H1 (cell line): ENCODE measurements around the gene CLBA1. TPM values are rescaled to one million over a fixed set of nuclear protein-coding genes. Genes with fewer than 3 reads are reported as not detected.
"Not testable (repeated sequence)": the region's sequence is repeated elsewhere in the genome, so short reads cannot be mapped to it uniquely, and the experiment has no call there.

Experiments used
- CTCF ChIA-PET: fragments of 300-600 bp; sonication (Branson Sonifier 250); formaldehyde crosslinking; loops from one replicate; lab custom pipeline; 2021; ENCODE audit not compliant: partially characterized antibody; lab: Charles Lee
- POLR2A ChIA-PET: fragments of 300-600 bp; sonication (Branson Sonifier 250); formaldehyde crosslinking; loops from one replicate; lab custom pipeline; 2021; ENCODE audit warnings: inconsistent platforms; ENCODE audit not compliant: partially characterized antibody; lab: Charles Lee
- DNase-seq, 2 experiments: peaks; one replicate each; pipeline versions ENCODE4 v3.0.0 to v3.0.0-alpha.2; 2010 to 2022; ENCODE audit warnings: low spot score in 2 of 2, low read depth in 1 of 2, mixed read lengths in 1 of 2
- FAIRE-seq: peaks from 2 replicates; lab custom pipeline; 2011; peaks lifted over from hg19 to GRCh38; lab: Jason Lieb, UNC
- H2AFZ ChIP-seq: 2 replicates; pipeline ENCODE4 v1.8.1; 2012; ENCODE audit warnings: low read length, inconsistent platforms
- H2AK5ac ChIP-seq: 2 replicates; pipeline ENCODE4 v1.6.1; 2013; ENCODE audit warnings: low read depth, low read length
- H2BK120ac ChIP-seq: replicated peaks from 2 replicates; pipeline ENCODE3; 2013; ENCODE audit warnings: low read depth, low read length, inconsistent platforms
- H2BK12ac ChIP-seq: 2 replicates; pipeline ENCODE4 v1.6.1; 2013; ENCODE audit warnings: low read depth, low read length
- H2BK15ac ChIP-seq: 2 replicates; pipeline ENCODE4 v1.6.1; 2013; ENCODE audit warnings: low read length
- H2BK20ac ChIP-seq: 2 replicates; pipeline ENCODE4 v1.6.1; 2013; ENCODE audit warnings: low read length
- H2BK5ac ChIP-seq: 2 replicates; pipeline ENCODE4 v1.6.1; 2013; ENCODE audit warnings: low read depth, low read length
- H3K14ac ChIP-seq: 2 replicates; pipeline ENCODE4 v1.6.1; 2013; ENCODE audit warnings: inconsistent platforms; ENCODE audit not compliant: insufficient read length
- H3K18ac ChIP-seq: 2 replicates; pipeline ENCODE4 v1.6.1; 2013; ENCODE audit warnings: low read length; ENCODE audit errors: extremely low read depth
- H3K23ac ChIP-seq: 2 replicates; pipeline ENCODE4 v1.6.1; 2013; ENCODE audit warnings: inconsistent platforms; ENCODE audit not compliant: insufficient read length
- H3K23me2 ChIP-seq: 2 replicates; pipeline ENCODE4 v1.6.1; 2013; ENCODE audit warnings: low read depth, low read length
- H3K27ac ChIP-seq: 2 replicates; pipeline ENCODE4 v1.6.1; 2011; ENCODE audit warnings: low read depth, low read length, inconsistent platforms
- H3K27me3 ChIP-seq, 4 experiments: replicated peaks in 1 of 4; 1 replicate in 1 of 4; 2 replicates in 3 of 4; pipeline versions ENCODE4 v1.6.1 to v1.8.1; 2011 to 2013; ENCODE audit warnings: low read length in 3 of 4, mild to moderate bottlenecking in 3 of 4, inconsistent platforms in 2 of 4, mixed read lengths in 2 of 4, moderate library complexity in 1 of 4; ENCODE audit not compliant: control insufficient read depth in 3 of 4, insufficient read depth in 3 of 4; ENCODE audit errors: extremely low read depth in 1 of 4
- H3K36me3 ChIP-seq, 4 experiments: 2 replicates each; pipeline versions ENCODE4 v1.6.1 to v1.8.1; 2011 to 2013; ENCODE audit warnings: mild to moderate bottlenecking in 4 of 4, low read length in 3 of 4, moderate library complexity in 2 of 4, control low read depth in 1 of 4, inconsistent platforms in 1 of 4; ENCODE audit not compliant: insufficient read depth in 4 of 4, control insufficient read depth in 2 of 4
- H3K4ac ChIP-seq: replicated peaks from 2 replicates; pipeline ENCODE3; 2013; ENCODE audit warnings: low read length, low read depth, mixed read lengths, inconsistent platforms; ENCODE audit not compliant: insufficient read length
- H3K4me1 ChIP-seq, 4 experiments: replicated peaks in 1 of 4; 1 replicate in 1 of 4; 2 replicates in 3 of 4; pipeline versions ENCODE4 v1.6.1 to v1.8.1; 2011 to 2013; ENCODE audit warnings: low read length in 3 of 4, inconsistent platforms in 2 of 4, mixed read lengths in 1 of 4; ENCODE audit not compliant: insufficient read depth in 4 of 4, control insufficient read depth in 3 of 4
- H3K4me2 ChIP-seq, 2 experiments: 2 replicates each; pipeline versions ENCODE4 v1.6.1 to v1.8.1; 2011 to 2013; ENCODE audit warnings: low read depth in 2 of 2, low read length in 2 of 2, control low read depth in 1 of 2, inconsistent platforms in 1 of 2, mild to moderate bottlenecking in 1 of 2; ENCODE audit not compliant: insufficient read depth in 1 of 2
- H3K4me3 ChIP-seq, 4 experiments: fragments of 200-600, 300-600 bp in 1 of 4; sonication (generic), shearing (Covaris generic), sonication (Bioruptor Twin) in 1 of 4; 2 replicates each; pipeline versions ENCODE4 v1.5.1 to v1.8.1; 2011 to 2016; ENCODE audit warnings: low read length in 4 of 4, low read depth in 3 of 4, control low read depth in 2 of 4, inconsistent platforms in 2 of 4, mild to moderate bottlenecking in 2 of 4, mixed read lengths in 1 of 4, moderate library complexity in 1 of 4; ENCODE audit not compliant: insufficient read depth in 2 of 4; ENCODE audit errors: extremely low read depth in 1 of 4
- H3K56ac ChIP-seq: replicated peaks from 2 replicates; pipeline ENCODE3; 2013; ENCODE audit warnings: low read depth, mild to moderate bottlenecking, mixed read lengths, low read length, inconsistent platforms; ENCODE audit not compliant: insufficient read length
- H3K79me1 ChIP-seq: 2 replicates; pipeline ENCODE4 v1.6.1; 2013; ENCODE audit warnings: low read depth, low read length, control low read depth
- H3K79me2 ChIP-seq, 2 experiments: 2 replicates each; pipeline versions ENCODE4 v1.6.1 to v1.8.1; 2012 to 2013; ENCODE audit warnings: low read length in 2 of 2, mild to moderate bottlenecking in 2 of 2, inconsistent platforms in 1 of 2; ENCODE audit not compliant: insufficient read depth in 2 of 2, control insufficient read depth in 1 of 2
- H3K9ac ChIP-seq, 4 experiments: replicated peaks in 1 of 4; 1 replicate in 1 of 4; 2 replicates in 3 of 4; pipeline versions ENCODE4 v1.6.1 to v1.8.1; 2011 to 2013; ENCODE audit warnings: low read depth in 3 of 4, low read length in 3 of 4, control low read depth in 2 of 4, mild to moderate bottlenecking in 2 of 4, moderate library complexity in 2 of 4, inconsistent platforms in 1 of 4; ENCODE audit errors: extremely low read depth in 1 of 4
- H3K9me3 ChIP-seq, 2 experiments: 2 replicates each; pipeline versions ENCODE4 v1.6.1 to v1.8.1; 2012 to 2013; ENCODE audit warnings: mild to moderate bottlenecking in 2 of 2, moderate library complexity in 2 of 2, control low read depth in 1 of 2, inconsistent platforms in 1 of 2, low read depth in 1 of 2, low read length in 1 of 2, mixed read lengths in 1 of 2; ENCODE audit not compliant: insufficient read depth in 2 of 2
- H4K20me1 ChIP-seq, 2 experiments: replicated peaks in 1 of 2; 2 replicates each; pipeline versions ENCODE3 to v1.8.1; 2011 to 2013; ENCODE audit warnings: inconsistent platforms in 2 of 2, low read length in 2 of 2, mild to moderate bottlenecking in 1 of 2; ENCODE audit not compliant: insufficient read depth in 2 of 2, control insufficient read depth in 1 of 2
- H4K5ac ChIP-seq: 2 replicates; pipeline ENCODE4 v1.6.1; 2013; ENCODE audit warnings: low read length, low read depth, mixed read lengths, inconsistent platforms; ENCODE audit not compliant: insufficient read length
- H4K8ac ChIP-seq: 2 replicates; pipeline ENCODE4 v1.8.0; 2013; ENCODE audit warnings: mild to moderate bottlenecking, moderate library complexity, low read length, inconsistent platforms; ENCODE audit not compliant: insufficient read depth; ENCODE audit errors: extremely low read depth
- H4K91ac ChIP-seq: replicated peaks from 2 replicates; pipeline ENCODE3; 2013; ENCODE audit warnings: low read length, mixed read lengths, inconsistent platforms; ENCODE audit not compliant: insufficient read length
- WGBS, 2 experiments: shearing (Covaris generic) in 1 of 2; methylation state at CpG; one replicate each; pipeline versions ENCODE4 v1.1.6 to v1.1.7; 2013 to 2015; ENCODE audit warnings: low lambda C conversion rate in 2 of 2, mixed read lengths in 2 of 2, inconsistent platforms in 1 of 2, low coverage in 1 of 2, missing lambda C conversion rate in 1 of 2; ENCODE audit not compliant: insufficient replicate concordance in 2 of 2, insufficient coverage in 1 of 2, insufficient read length in 1 of 2; ENCODE audit errors: extremely low coverage in 1 of 2, missing lambda C conversion rate in 1 of 2; 5-methylcytosine and 5-hydroxymethylcytosine counted together
- polyA plus RNA-seq, 7 experiments: library from polyadenylated mRNA; depleted of rRNA in 3 of 7; stranded (reverse) in 5 of 7; unstranded in 2 of 7; fragments of >200 nt in 5 of 7; fragments of 200-250 nt in 2 of 7; gene quantifications; 1 replicate in 5 of 7; 2 replicates in 1 of 7; 4 replicates in 1 of 7; pipeline versions ENCODE4 v1.2.1 to v1.2.3, GENCODE V29; 2011 to 2013; ENCODE audit warnings: missing spikeins in 2 of 7, mixed read lengths in 2 of 7
- total RNA-seq: library from RNA; stranded (reverse); fragmentation: NEBNext Ultra II Directional; extraction: Animal tissue kit (Norgen Biotek cat#: 25700); gene quantifications from 2 replicates; pipeline ENCODE4 v1.2.1, GENCODE V29; 2021

Gene CLBA1
- total and polyA plus RNA-seq, 2 of the 8 experiments (the other 6 are each of a cell fraction or from before 2014, with no cell fraction given): 1.6 to 2.4 TPM

- H3K36me3 ChIP-seq, DNase-seq, H4K5ac ChIP-seq, H4K20me1 ChIP-seq, H3K4ac ChIP-seq, CTCF ChIA-PET, H4K91ac ChIP-seq, H3K56ac ChIP-seq, H2BK15ac ChIP-seq, H3K79me2 ChIP-seq, H3K23me2 ChIP-seq, H3K27me3 ChIP-seq, H4K8ac ChIP-seq, H2BK20ac ChIP-seq, H3K9ac ChIP-seq, H3K23ac ChIP-seq, H3K4me3 ChIP-seq, H3K27ac ChIP-seq, H3K4me2 ChIP-seq, FAIRE-seq, H3K79me1 ChIP-seq, H2AFZ ChIP-seq, H3K18ac ChIP-seq, H3K14ac ChIP-seq, H2AK5ac ChIP-seq, H2BK120ac ChIP-seq, H3K4me1 ChIP-seq, H2BK12ac ChIP-seq, H2BK5ac ChIP-seq, POLR2A ChIA-PET: not testable (repeated sequence)
- WGBS, 2 experiments: 92% methylated on average over 20 of the region's 24 CpGs; no CpG with 5 or more reads in 1 of the 2 experiments
- H3K9me3 ChIP-seq: peaks cover 0 to 61% of the 10 kb centered on the region in 2 experiments; a peak in 1 of 4 replicates
These were observed 36.1 kb upstream of the CLBA1 start for GRCh38 chr14:104949406-104949955.
